Hepatocyte (in vitro differentiated cells): ENCODE measurements around the gene ANO5.

ENCODE experiments used
- CTCF ChIP-seq: fragments of 200-600 bp; sonication (generic); IDR thresholded peaks from 2 replicates; pipeline ENCODE4 v1.5.1; 2016; ENCODE audit warnings: antibody characterized with exemption, mild to moderate bottlenecking; ENCODE audit not compliant: poor library complexity
- EZH2 ChIP-seq: fragments of 200-600 bp; sonication (generic); IDR thresholded peaks from 2 replicates; pipeline ENCODE4 v1.6.1; 2016; ENCODE audit warnings: antibody characterized with exemption, mild to moderate bottlenecking, borderline replicate concordance

- TF ChIP-seq CTCF: no peak
- no peak for TF ChIP-seq EZH2
Observed at GRCh38 chr11:22194306-22194705, 1.4 kb downstream of the ANO5 start.
